NOMO-1 treated with dmso at 0.1 percent for 144 hours (cell line): Measurements from ENCODE around the gene C9orf72.
"Not testable (repeated sequence)": the region's sequence is repeated elsewhere in the genome, so short reads cannot be mapped to it uniquely, and the experiment has no call there.

Source experiments
- DNase-seq: peaks from one replicate; lab custom pipeline; 2025; ENCODE audit not compliant: unreplicated experiment; lab: John Stamatoyannopoulos, UW

Gene C9orf72

DNA sequence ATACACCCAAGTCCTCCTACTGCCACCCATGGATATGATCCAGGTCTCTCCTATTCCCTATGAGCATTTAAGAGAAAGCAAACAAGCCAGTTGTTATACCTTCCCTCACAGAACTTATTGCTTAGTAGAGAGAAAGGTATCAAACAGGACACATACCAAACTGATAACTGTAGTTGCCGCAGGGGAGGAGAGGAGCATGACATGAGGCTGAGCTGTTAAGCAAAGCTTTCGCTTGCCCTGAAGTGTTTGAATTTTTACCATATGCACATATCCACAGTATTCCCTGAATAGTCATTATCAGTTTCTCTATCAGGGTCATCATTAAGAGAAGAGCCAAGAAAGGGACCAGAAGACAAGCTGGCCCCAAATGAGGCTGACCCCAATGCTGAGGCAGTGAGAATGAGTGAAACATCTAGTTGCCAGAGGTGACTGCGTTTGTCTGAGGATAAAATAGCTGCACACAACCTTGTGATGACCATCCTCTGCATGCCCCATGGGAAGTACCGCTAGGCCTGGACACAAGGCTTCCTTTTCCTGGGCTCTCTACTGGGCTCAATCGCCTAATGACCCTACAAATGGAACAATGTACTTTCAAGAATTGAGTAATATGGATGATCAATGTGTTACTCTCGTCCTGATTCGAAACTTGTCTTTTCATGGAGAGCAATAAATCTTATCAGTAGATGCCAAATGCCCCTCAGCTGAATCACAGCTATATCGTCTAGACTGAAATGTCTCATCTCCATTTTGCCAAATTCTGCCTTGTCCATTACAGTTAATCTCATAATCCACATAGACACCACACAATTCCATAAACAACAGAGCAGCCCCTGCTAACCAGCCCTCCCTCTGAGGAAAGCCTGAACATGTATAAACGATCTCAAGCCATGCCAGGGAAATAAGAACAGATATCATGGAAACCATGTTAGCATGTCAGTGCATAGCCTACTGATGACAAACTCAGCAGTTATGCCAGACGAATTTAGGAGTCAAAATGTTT, 53.5 kb downstream of the C9orf72 start:
- no peak for DNase-seq

DNA sequence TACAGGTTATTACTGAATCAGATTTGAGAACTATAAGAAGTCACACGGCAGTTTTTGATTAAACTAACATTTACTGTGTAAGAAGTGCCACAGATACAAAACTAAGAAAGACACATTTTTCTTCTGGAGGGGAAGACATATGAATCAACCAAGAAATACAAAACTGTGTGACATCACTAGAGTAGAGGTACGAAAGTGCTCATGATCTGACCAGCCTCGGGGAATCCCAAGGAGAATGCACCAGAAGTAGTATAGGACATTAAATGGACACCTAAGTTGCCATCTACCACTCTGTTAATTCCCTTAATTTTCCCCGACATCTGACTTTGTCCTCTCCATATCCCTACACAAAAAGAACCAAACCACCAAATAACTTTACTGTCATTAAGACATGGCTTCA, 54.5 kb downstream of the C9orf72 start:
- no peak for DNase-seq

- no peak for DNase-seq
These were observed 55.3 kb downstream of the C9orf72 start for GRCh38 chr9:27518006-27518405.

DNA sequence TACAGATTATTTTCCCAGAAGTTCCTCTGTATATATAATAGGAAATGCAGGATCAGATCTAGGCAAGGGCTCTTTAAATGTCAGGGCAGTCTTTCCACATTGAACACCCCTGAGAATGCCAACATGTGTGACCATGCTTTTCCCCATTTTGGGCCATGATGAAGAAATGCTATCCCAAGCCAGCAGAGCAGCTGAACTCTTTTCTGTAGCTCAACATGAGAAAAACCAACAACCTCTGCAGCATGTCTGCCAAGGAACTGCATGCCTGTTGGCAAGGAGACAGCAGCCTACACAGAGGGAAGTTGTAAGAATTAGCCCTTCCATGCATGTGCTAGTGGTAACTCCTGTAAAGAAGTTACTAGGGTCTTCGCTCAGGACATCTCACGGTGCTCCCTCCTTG, 58.7 kb downstream of the C9orf72 start:
- no peak for DNase-seq

- DNase-seq = no peak
These were observed 61.5 kb downstream of the C9orf72 start for GRCh38 chr9:27511771-27512170.

DNA sequence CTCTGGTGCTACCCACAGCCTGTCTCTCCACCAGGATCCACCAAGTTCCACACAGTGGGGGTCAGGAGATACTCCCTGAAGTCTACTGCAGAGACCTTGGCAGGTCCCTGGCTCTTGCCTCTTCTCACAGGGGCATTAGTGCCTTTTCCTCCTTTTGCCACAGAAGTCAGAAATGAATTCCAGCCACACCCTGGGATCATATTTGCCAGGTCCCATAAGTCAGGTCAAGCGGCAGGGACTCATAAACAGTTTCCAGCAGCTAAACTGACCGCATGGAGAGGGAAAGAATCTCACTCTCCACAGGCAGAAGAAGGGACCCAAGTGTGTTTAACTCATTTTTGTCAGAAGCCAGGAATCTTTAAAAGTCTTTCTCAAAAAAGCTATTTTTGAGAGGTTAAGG, 62.5 kb downstream of the C9orf72 start:
- DNase-seq = no peak

- no peak for DNase-seq
These were observed 66.3 kb downstream of the C9orf72 start for GRCh38 chr9:27506981-27507380.

GRCh38 chr9:27505744-27506161, 67.5 kb downstream of the C9orf72 start:
- DNase-seq = no peak

GRCh38 chr9:27504259-27504658, 69.0 kb downstream of the C9orf72 start:
- no peak for DNase-seq

GRCh38 chr9:27503623-27504022, 69.7 kb downstream of the C9orf72 start:
- DNase-seq = no peak

DNA sequence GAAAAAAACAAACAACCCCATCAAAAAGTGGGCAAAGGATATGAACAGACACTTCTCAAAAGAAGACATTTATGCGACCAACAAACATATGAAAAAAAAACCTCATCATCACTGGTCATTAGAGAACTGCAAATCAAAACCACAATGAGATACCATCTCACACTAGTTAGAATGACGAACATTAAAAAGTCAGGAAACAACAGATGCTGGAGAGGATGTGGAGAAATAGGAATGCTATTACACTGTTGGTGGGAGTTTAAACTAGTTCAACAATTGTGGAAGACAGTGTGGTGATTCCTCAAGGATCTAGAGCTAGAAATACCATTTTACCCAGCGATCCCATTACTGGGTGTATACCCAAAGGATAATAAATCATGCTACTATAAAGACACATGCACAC, 72.4 kb downstream of the C9orf72 start:
- not testable (repeated sequence) for DNase-seq

- DNase-seq = no peak
These were observed 73.8 kb downstream of the C9orf72 start for GRCh38 chr9:27499451-27499850.

- no peak for DNase-seq
These were observed 75.3 kb downstream of the C9orf72 start for GRCh38 chr9:27497883-27498417.
